Fibroblast of villous mesenchyme (primary cell): ENCODE data around the gene CEP170B. TPM values are rescaled to one million over a fixed set of nuclear protein-coding genes. Genes with fewer than 3 reads are reported as not detected.

ENCODE experiments used
- DNase-seq: peaks from one replicate; pipeline ENCODE4 v3.0.0-alpha.2; 2010; ENCODE audit warnings: low read depth
- H3K4me3 ChIP-seq: 2 replicates; pipeline ENCODE4 v1.5.1; 2011; ENCODE audit warnings: low read depth, mild to moderate bottlenecking, low read length
- CTCF ChIP-seq: IDR thresholded peaks from 2 replicates; pipeline ENCODE4 v1.5.1; 2012; ENCODE audit warnings: low read depth, mild to moderate bottlenecking, low read length; ENCODE audit not compliant: insufficient read depth
- total RNA-seq: library from RNA; depleted of rRNA; stranded (reverse); fragments of >200 nt; gene quantifications from 2 replicates; pipeline ENCODE4 v1.2.3, GENCODE V29; 2012

Gene CEP170B
- total RNA-seq, 1 donor, result 19.4 TPM

GRCh38 chr14:104928391-104929133 lies 63.5 kb downstream of the CEP170B start:
- DNase-seq, result no peak
- H3K4me3 ChIP-seq, result no peak overlapping the region
- TF ChIP-seq CTCF, result no peak

- no peak overlapping the region for H3K4me3 ChIP-seq
- no peak for TF ChIP-seq CTCF
- no peak for DNase-seq
Observed at GRCh38 chr14:104929268-104930230, 64.5 kb downstream of the CEP170B start.

GRCh38 chr14:104930526-104931303 lies 65.6 kb downstream of the CEP170B start:
- no peak overlapping the region for H3K4me3 ChIP-seq
- DNase-seq, result no peak
- no peak for TF ChIP-seq CTCF

GRCh38 chr14:104931304-104931770 lies 66.3 kb downstream of the CEP170B start:
- no peak for DNase-seq
- no peak for TF ChIP-seq CTCF
- H3K4me3 ChIP-seq, result no peak overlapping the region

GRCh38 chr14:104931771-104932675 lies 67.0 kb downstream of the CEP170B start:
- no peak for TF ChIP-seq CTCF
- H3K4me3 ChIP-seq, result peak overlapping the region; percentile 60
- DNase-seq, result no peak
